Transverse colon (tissue), 4 donors: ENCODE results near the gene RPS24. TPM values are rescaled to one million over a fixed set of nuclear protein-coding genes. Genes with fewer than 3 reads are reported as not detected.
"Not testable (repeated sequence)": the region's sequence is repeated elsewhere in the genome, so short reads cannot be mapped to it uniquely, and the experiment has no call there.

Experiments
- DNase-seq: peaks from one replicate; pipeline ENCODE4 v3.0.0-alpha.2; 2019
- H3K27ac ChIP-seq, 4 donors: fragments of 200-600 bp; sonication (generic); 2 replicates each; pipeline ENCODE4 v1.5.1; 2016 to 2018; ENCODE audit warnings: inconsistent platforms in 4 of 4
- H3K27me3 ChIP-seq: fragments of 200-600 bp; sonication (generic); 2 replicates; pipeline ENCODE4 v1.5.1; 2017; ENCODE audit warnings: inconsistent platforms
- H3K36me3 ChIP-seq, 4 donors: fragments of 200-600 bp; sonication (generic); 2 replicates each; pipeline ENCODE4 v1.5.1; 2017 to 2019; ENCODE audit warnings: inconsistent platforms in 4 of 4
- H3K4me1 ChIP-seq, 4 donors: fragments of 200-600 bp; sonication (generic); 2 replicates each; pipeline ENCODE4 v1.5.1; 2017 to 2020; ENCODE audit warnings: inconsistent platforms in 4 of 4
- H3K4me3 ChIP-seq, 4 donors: fragments of 200-600 bp; sonication (generic); 1 replicate in 1 of 4; 2 replicates in 3 of 4; pipeline versions ENCODE4 v1.5.1 to v1.6.1; 2017 to 2019; ENCODE audit warnings: inconsistent platforms in 4 of 4
- H3K9me3 ChIP-seq, 2 donors: fragments of 200-600 bp; sonication (generic); 2 replicates each; pipeline ENCODE4 v1.5.1; 2017 to 2019; ENCODE audit warnings: inconsistent platforms in 2 of 2
- CTCF ChIP-seq, 5 experiments: fragments of 200-600 bp in 3 of 5; fragments of 450-650 bp in 2 of 5; sonication (generic) in 3 of 5; IDR thresholded peaks; 1 replicate in 2 of 5; 2 replicates in 3 of 5; pipeline ENCODE4 v1.5.1; 2016 to 2017; ENCODE audit warnings: antibody characterized with exemption in 5 of 5, inconsistent platforms in 3 of 5, mild to moderate bottlenecking in 2 of 5, moderate library complexity in 1 of 5
- EP300 ChIP-seq: sonication (generic); formaldehyde crosslinking; IDR thresholded peaks from one replicate; pipeline ENCODE4 v1.6.1; 2017; ENCODE audit warnings: antibody characterized with exemption, low read depth
- POLR2A ChIP-seq: fragments of 450-650 bp; IDR thresholded peaks from one replicate; pipeline ENCODE4 v1.6.1; 2016; ENCODE audit warnings: antibody characterized with exemption, mild to moderate bottlenecking, moderate library complexity
- POLR2AphosphoS5 ChIP-seq, 3 donors: sonication (generic); formaldehyde crosslinking; IDR thresholded peaks; one replicate each; pipeline ENCODE4 v1.6.1; 2016; ENCODE audit warnings: antibody characterized with exemption in 3 of 3
- WGBS, 2 donors: methylation state at CpG; one replicate each; pipeline ENCODE4 v1.1.5; 2018; ENCODE audit warnings: low coverage in 1 of 2; 5-methylcytosine and 5-hydroxymethylcytosine counted together
- in situ Hi-C, 4 donors: fragments of 200-750 bp; cut with MboI; loops; one replicate each; pipeline versions ENCODE4 v1.15.0 to v1.15.1; 2017; ENCODE audit warnings: low sequenced_read_pairs in 3 of 4, low pct_ligation_motif_present in 1 of 4, low pct_unique_long_range_greater_than_20kb in 1 of 4
- intact Hi-C: fragments of 100-400 bp; cut with DNase I; formaldehyde crosslinking; loops from one replicate; pipeline ENCODE4 v1.15.1; 2023; ENCODE audit warnings: low total_unique reads
- total RNA-seq, 4 donors: library from RNA; depleted of rRNA; stranded (reverse); fragments of >200 nt; gene quantifications; one replicate each; pipeline ENCODE4 v1.1.0, GENCODE V29; 2016

The RPS24 gene
- total RNA-seq, 4 donors from 2014 or later: 562 to 2,370 (median 1,752) TPM

DNA sequence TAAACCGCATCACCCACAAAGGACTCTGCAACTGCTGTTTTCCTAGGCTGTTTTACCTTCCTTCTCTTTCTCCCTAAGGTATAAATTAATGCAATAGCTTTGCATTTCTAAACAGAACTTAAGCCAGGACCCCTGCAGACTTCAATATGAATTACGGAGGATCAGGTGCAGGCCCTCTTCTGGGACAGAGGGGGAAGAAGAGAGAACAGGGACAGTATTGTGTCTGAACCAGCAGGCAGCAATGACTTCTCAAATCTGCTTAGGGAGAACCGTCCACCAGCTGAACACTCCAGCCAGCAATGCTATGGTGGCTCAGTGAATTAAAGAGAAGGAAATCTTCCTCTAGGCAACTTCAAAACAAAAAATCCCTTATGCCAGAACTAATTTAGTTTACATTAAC is 40.0 kb upstream of the RPS24 start:
- H3K9me3 ChIP-seq: no peaks in the 10 kb centered on the region
- H3K36me3 ChIP-seq: peaks cover 0 to 41% (median 19%) of the 10 kb centered on the region in 4 donors
- TF ChIP-seq EP300 (no peak), POLR2AphosphoS5 (IDR thresholded peaks at IDR 0.05) (no peak), CTCF (IDR thresholded peaks at IDR 0.05) (no peak), POLR2A (no peak)
- H3K27me3 ChIP-seq: no peaks in the 10 kb centered on the region
- peaks cover 0 to 11% (median 0%) of the 10 kb centered on the region in 4 donors for H3K4me1 ChIP-seq
- 93 to 96% methylated on average over 3 of the region's 3 CpGs for WGBS, 2 donors
- no peak overlapping the region for H3K27ac ChIP-seq
- in situ Hi-C loops: loop anchor here in 1 of 4 donors (25.0 kb wide), 1 partner anchor 156 kb away; no protein-coding TSS in a partner anchor
- H3K4me3 ChIP-seq: no peak overlapping the region
- intact Hi-C loops: no loop called here
- no peak for DNase-seq

GRCh38 chr10:77998780-77999179 is 34.9 kb upstream of the RPS24 start:
- in situ Hi-C loops: loop anchor here in 1 of 4 donors (25.0 kb wide), 1 partner anchor 161 kb away; no protein-coding TSS in a partner anchor
- not testable (repeated sequence) for DNase-seq
- WGBS, 2 donors: 94 to 100% methylated on average over 3 to 4 of the region's 5 CpGs

DNA sequence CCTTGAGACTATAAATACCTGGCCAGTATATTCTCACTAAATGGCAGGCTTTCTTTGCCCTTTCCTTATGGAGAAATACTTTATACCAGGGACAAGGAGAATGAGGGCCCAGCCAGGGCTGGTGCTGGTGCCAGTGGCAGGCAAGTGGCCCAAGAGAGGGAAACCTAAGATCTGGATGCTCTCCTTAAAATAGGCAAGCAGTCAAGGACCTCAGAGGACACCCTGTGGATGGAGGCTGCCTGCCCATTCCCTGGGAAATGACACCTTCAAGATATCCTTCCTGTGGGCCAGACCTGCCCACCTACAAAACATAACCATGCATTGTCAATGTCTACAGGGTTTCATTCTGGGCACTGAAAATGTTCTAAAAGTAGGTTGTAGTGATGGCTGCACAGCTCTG is 33.5 kb upstream of the RPS24 start:
- Histone ChIP-seq H3K4me1 (no peaks in the 10 kb centered on the region), H3K27ac (no peak overlapping the region), H3K27me3 (no peaks in the 10 kb centered on the region), H3K9me3 (no peaks in the 10 kb centered on the region), H3K36me3 (peaks cover 0 to 65% (median 26%) of the 10 kb centered on the region in 4 donors), H3K4me3 (no peak overlapping the region)
- DNase-seq: no peak
- in situ Hi-C loops (loop anchor here in 1 of 4 donors (25.0 kb wide), 1 partner anchor 163 kb away; no protein-coding TSS in a partner anchor), intact Hi-C loops (no loop called here)
- TF ChIP-seq POLR2A (no peak), CTCF (IDR thresholded peaks at IDR 0.05) (no peak), EP300 (no peak)

More at GRCh38 chr10:77998780-77999179, 34.9 kb upstream of the RPS24 start:
- peaks cover 0 to 58% (median 25%) of the 10 kb centered on the region in 4 donors for H3K36me3 ChIP-seq
- H3K4me3 ChIP-seq, intact Hi-C loops, H3K9me3 ChIP-seq, H3K4me1 ChIP-seq, H3K27ac ChIP-seq, H3K27me3 ChIP-seq: not testable (repeated sequence)

DNA sequence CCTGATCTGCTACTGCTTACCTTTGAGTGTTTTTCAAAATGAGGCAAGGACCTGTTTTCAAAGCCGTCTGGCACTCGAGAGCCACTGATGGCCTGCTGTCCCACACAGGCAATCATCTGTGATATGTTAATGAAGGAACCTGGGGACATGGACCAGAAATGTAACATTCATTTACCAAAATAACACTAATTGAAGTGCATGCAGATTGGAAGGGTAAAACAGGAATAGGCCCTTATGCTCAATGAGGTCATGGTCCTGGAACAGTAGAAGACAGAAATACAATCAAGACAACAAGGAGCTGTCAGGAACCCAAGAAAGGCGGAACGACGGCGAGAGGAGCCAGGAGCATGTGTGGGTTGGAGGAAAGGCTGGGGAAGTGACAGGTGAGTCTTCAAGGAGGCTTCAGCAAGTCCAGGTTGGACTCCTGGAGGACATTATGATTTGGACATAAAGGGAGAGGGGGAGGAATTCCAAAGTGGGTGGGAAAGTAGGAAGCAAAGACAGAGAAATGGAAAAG is 32.6 kb upstream of the RPS24 start:
- TF ChIP-seq POLR2AphosphoS5 (IDR thresholded peaks at IDR 0.05) (no peak), CTCF (IDR thresholded peaks at IDR 0.05) (no peak), POLR2A (no peak), EP300 (no peak)

More for the DNA sequence above, 32.6 kb upstream of the RPS24 start:
- in situ Hi-C loops: loop anchor here in 1 of 4 donors (25.0 kb wide), 1 partner anchor 164 kb away; no protein-coding TSS in a partner anchor
- H3K4me1 ChIP-seq: no peaks in the 10 kb centered on the region
- DNase-seq: no peak
- 81 to 90% methylated on average over 3 to 6 of the region's 6 CpGs for WGBS, 2 donors
- intact Hi-C loops: no loop called here
- peaks cover 0 to 72% (median 30%) of the 10 kb centered on the region in 4 donors for H3K36me3 ChIP-seq
- no peaks in the 10 kb centered on the region for H3K27me3 ChIP-seq
- H3K4me3 ChIP-seq: no peak overlapping the region
- H3K27ac ChIP-seq: no peak overlapping the region
- H3K9me3 ChIP-seq: no peaks in the 10 kb centered on the region
